ENCODE data around the gene ADGRL1.

The ADGRL1 gene

DNA sequence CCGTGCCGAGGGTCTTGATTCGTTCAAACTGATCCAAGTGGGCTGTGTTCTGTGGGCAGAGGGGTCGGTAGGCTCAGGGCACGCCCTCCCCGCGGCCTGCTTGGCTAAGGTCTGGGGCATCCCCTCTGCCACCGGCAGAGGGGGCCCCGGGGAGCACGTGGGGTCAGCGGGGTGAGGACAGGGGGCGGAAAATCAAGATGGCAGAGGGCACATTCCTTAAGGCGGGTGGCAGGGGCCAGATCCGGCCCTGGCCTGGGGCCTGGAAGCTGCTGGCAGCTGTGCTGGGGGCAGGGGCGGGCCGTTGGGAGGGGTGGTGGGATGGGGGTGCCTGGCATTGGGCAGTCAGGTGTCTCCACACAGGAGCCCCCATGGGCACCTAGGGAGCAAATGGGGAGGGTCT is 99.1 kb downstream of the ADGRL1 start:
- no peaks in the 10 kb centered on the region for H3K9me3 ChIP-seq (ENCODE audit: control insufficient read depth, low read length)
- H3K4me1 ChIP-seq (ENCODE audit: control insufficient read depth, insufficient read depth, low read length, poor library complexity, severe bottlenecking): peaks cover 3% of the 10 kb centered on the region
- no peak overlapping the region for H3K27ac ChIP-seq (ENCODE audit: insufficient read depth, low read length, poor library complexity, severe bottlenecking)
- H3K36me3 ChIP-seq (ENCODE audit: control insufficient read depth, insufficient read depth, low read length): peaks cover 29% of the 10 kb centered on the region
- no peaks in the 10 kb centered on the region for H3K27me3 ChIP-seq (replicated peaks; ENCODE audit: control insufficient read depth, insufficient read depth, low read length, poor library complexity, severe bottlenecking)
- DNase-seq: no peak
- H3K4me3 ChIP-seq (ENCODE audit: insufficient read depth, low read depth, low read length, poor library complexity, severe bottlenecking): no peak overlapping the region

DNA sequence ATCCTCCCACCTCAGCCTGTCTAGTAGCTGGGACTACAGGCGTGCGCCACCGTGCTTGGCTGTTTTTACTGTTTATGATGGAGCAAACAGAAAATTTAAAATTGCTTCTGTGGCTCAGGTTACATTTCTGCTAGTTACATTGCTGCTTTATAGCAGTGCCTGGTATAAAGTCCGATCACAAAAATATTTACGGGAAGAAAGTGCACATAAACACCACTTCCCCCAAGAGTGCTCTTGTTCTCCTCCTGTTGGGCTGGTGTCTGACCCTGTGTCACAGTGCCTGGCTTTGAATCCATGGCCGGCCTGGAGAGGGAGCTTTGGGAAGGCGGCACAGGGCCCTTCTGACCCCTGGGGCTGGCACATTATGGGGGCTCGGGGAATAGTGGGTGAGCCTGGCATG is 100.3 kb downstream of the ADGRL1 start:
- Histone ChIP-seq H3K27me3 (replicated peaks; ENCODE audit: control insufficient read depth, insufficient read depth, low read length, poor library complexity, severe bottlenecking) (no peaks in the 10 kb centered on the region), H3K27ac (ENCODE audit: insufficient read depth, low read length, poor library complexity, severe bottlenecking) (no peak overlapping the region), H3K9me3 (ENCODE audit: control insufficient read depth, low read length) (no peaks in the 10 kb centered on the region), H3K4me3 (ENCODE audit: insufficient read depth, low read depth, low read length, poor library complexity, severe bottlenecking) (no peak overlapping the region), H3K36me3 (ENCODE audit: control insufficient read depth, insufficient read depth, low read length) (peaks cover 33% of the 10 kb centered on the region), H3K4me1 (ENCODE audit: control insufficient read depth, insufficient read depth, low read length, poor library complexity, severe bottlenecking) (no peaks in the 10 kb centered on the region)
- DNase-seq: no peak

DNA sequence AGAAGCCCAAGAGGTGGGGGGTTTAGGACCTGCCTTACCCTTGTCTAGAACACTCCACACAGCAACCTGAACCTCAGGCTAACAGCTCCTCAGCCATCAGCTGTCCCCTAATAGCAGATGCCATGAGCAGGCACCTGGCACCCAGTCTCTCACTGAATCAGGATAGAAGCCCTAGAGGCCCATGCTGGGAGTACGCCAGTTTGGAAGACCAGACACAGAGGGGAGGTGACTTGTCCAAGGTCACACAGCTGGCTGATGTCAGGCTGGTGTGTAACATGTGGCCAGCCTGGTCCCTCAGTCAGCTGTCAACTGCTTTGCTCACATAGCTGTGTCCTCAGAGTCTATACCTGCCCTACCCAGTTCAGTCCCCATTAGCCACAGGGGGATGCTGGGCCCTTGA is 102.7 kb downstream of the ADGRL1 start:
- Histone ChIP-seq H3K27ac (ENCODE audit: insufficient read depth, low read length, poor library complexity, severe bottlenecking) (no peak overlapping the region), H3K4me1 (ENCODE audit: control insufficient read depth, insufficient read depth, low read length, poor library complexity, severe bottlenecking) (no peaks in the 10 kb centered on the region), H3K9me3 (ENCODE audit: control insufficient read depth, low read length) (no peaks in the 10 kb centered on the region), H3K4me3 (ENCODE audit: insufficient read depth, low read depth, low read length, poor library complexity, severe bottlenecking) (no peak overlapping the region), H3K36me3 (ENCODE audit: control insufficient read depth, insufficient read depth, low read length) (peaks cover 33% of the 10 kb centered on the region), H3K27me3 (replicated peaks; ENCODE audit: control insufficient read depth, insufficient read depth, low read length, poor library complexity, severe bottlenecking) (no peaks in the 10 kb centered on the region)
- DNase-seq: no peak

DNA sequence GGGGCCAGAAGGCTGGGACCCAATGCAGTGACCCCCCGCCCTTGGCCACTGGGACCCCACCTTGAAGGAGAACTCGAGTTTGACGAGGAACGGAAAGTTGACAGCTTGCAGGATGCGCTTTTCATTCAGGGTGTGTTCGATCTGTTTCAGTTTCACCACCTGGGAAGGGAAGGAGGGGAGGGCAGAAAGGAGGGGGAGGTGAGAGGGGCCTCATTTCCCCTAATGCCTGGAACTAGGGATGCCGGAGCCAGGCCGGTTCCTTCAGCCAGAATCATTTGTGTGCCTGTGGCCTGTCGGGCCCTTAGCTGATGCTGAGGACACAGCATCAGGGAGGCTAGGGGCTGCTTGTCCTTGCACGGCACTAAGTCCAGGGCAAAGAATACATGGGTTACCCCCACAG is 103.2 kb downstream of the ADGRL1 start:
- no peak overlapping the region for H3K4me3 ChIP-seq (ENCODE audit: insufficient read depth, low read depth, low read length, poor library complexity, severe bottlenecking)
- peaks cover 37% of the 10 kb centered on the region for H3K36me3 ChIP-seq (ENCODE audit: control insufficient read depth, insufficient read depth, low read length)
- no peak for DNase-seq
- H3K27me3 ChIP-seq (replicated peaks; ENCODE audit: control insufficient read depth, insufficient read depth, low read length, poor library complexity, severe bottlenecking): no peaks in the 10 kb centered on the region
- no peak overlapping the region for H3K27ac ChIP-seq (ENCODE audit: insufficient read depth, low read length, poor library complexity, severe bottlenecking)
- no peaks in the 10 kb centered on the region for H3K9me3 ChIP-seq (ENCODE audit: control insufficient read depth, low read length)
- H3K4me1 ChIP-seq (ENCODE audit: control insufficient read depth, insufficient read depth, low read length, poor library complexity, severe bottlenecking): no peaks in the 10 kb centered on the region

DNA sequence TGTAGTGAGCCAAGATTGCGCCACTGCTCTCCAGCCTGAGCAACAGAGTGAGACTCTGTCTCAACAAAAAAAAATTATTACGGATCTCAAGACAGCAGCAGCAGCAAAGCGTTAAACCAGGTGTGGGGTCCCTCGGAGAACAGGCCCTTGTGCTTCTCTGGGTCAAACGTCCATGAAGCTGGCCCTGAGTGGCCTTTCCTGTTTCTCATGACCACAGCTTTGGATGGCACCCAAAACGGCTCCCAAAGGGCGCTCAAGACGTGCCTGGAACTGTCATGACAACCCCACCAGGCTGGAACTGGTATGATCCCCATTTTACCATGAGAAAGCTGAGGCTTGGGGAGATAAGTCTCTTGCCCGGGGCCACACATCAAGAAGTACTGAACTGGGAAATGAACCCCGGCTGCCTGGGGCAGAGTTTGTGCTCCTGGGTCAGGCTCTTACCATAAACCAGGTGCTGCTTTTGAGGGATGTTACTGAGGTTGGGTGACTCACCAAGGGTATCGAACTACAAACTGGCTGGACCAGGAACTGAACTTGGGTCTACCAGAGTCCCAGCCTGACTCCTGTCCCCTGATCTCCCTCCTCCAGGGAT is 103.8 kb downstream of the ADGRL1 start:
- H3K27me3 ChIP-seq (replicated peaks; ENCODE audit: control insufficient read depth, insufficient read depth, low read length, poor library complexity, severe bottlenecking): no peaks in the 10 kb centered on the region
- H3K4me3 ChIP-seq (ENCODE audit: insufficient read depth, low read depth, low read length, poor library complexity, severe bottlenecking): no peak overlapping the region
- no peak for DNase-seq
- H3K27ac ChIP-seq (ENCODE audit: insufficient read depth, low read length, poor library complexity, severe bottlenecking): no peak overlapping the region
- H3K9me3 ChIP-seq (ENCODE audit: control insufficient read depth, low read length): no peaks in the 10 kb centered on the region
- no peaks in the 10 kb centered on the region for H3K4me1 ChIP-seq (ENCODE audit: control insufficient read depth, insufficient read depth, low read length, poor library complexity, severe bottlenecking)
- H3K36me3 ChIP-seq (ENCODE audit: control insufficient read depth, insufficient read depth, low read length): peaks cover 38% of the 10 kb centered on the region

DNA sequence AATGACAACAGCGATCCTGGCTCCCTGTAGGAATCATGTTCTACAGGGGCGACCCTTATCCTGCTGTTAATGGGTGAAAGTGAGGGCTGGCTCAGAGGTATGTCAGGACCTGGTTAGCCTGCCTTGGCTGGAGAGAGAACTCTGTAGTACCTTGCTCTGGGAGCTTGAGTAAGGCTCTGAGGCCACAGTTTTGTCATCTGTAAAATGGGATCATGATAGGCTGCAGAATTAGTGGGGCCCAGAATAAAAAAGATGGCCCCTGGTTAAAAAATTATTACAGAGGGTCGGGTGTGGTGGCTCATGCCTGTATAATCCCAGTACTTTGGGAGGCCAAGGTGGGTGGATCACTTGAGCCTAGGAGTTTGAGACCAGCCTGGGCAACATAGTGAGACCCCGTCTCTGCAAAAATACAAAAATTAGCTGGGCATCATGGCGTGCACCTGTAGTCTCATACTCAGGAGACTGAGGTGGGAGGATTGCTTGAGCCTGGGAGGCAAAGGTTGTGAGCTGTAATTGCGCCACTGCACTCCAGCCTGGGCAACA is 104.9 kb downstream of the ADGRL1 start:
- H3K4me3 ChIP-seq (ENCODE audit: insufficient read depth, low read depth, low read length, poor library complexity, severe bottlenecking): no peak overlapping the region
- no peaks in the 10 kb centered on the region for H3K27me3 ChIP-seq (replicated peaks; ENCODE audit: control insufficient read depth, insufficient read depth, low read length, poor library complexity, severe bottlenecking)
- H3K9me3 ChIP-seq (ENCODE audit: control insufficient read depth, low read length): no peaks in the 10 kb centered on the region
- no peak for DNase-seq
- H3K27ac ChIP-seq (ENCODE audit: insufficient read depth, low read length, poor library complexity, severe bottlenecking): no peak overlapping the region
- peaks cover 33% of the 10 kb centered on the region for H3K36me3 ChIP-seq (ENCODE audit: control insufficient read depth, insufficient read depth, low read length)
- H3K4me1 ChIP-seq (ENCODE audit: control insufficient read depth, insufficient read depth, low read length, poor library complexity, severe bottlenecking): no peaks in the 10 kb centered on the region
